Loucy (cell line): ENCODE measurements around the gene PALLD.

Experiments used
- H2AFZ ChIP-seq: fragments of 200-600 bp; sonication (generic); 2 replicates; pipeline ENCODE4 v1.6.0; 2016; ENCODE audit warnings: antibody characterized with exemption, mild to moderate bottlenecking, low read length, moderate library complexity
- H3F3A ChIP-seq: fragments of 200-600 bp; 2 replicates; pipeline ENCODE4 v1.6.0; 2016; ENCODE audit warnings: antibody characterized with exemption, low read depth, mild to moderate bottlenecking
- H3K27me3 ChIP-seq: fragments of 200-600 bp; sonication (generic); 2 replicates; pipeline ENCODE4 v1.6.1; 2014; ENCODE audit warnings: low read length, mild to moderate bottlenecking; ENCODE audit not compliant: insufficient read depth, poor library complexity, severe bottlenecking
- H3K36me3 ChIP-seq: fragments of 200-600 bp; sonication (generic); 2 replicates; pipeline ENCODE4 v1.6.1; 2016; ENCODE audit warnings: low read length; ENCODE audit not compliant: insufficient read depth
- H3K4me1 ChIP-seq: fragments of 200-600 bp; sonication (generic); 2 replicates; pipeline ENCODE4 v1.5.1; 2014; ENCODE audit warnings: low read length, mild to moderate bottlenecking; ENCODE audit not compliant: insufficient read depth, poor library complexity, severe bottlenecking
- H3K4me2 ChIP-seq: fragments of 200-600 bp; sonication (generic); 2 replicates; pipeline ENCODE4 v1.6.0; 2014; ENCODE audit warnings: antibody characterized with exemption, low read length, low read depth, mild to moderate bottlenecking; ENCODE audit not compliant: poor library complexity, severe bottlenecking
- H3K4me3 ChIP-seq: fragments of 200-600 bp; sonication (generic); 2 replicates; pipeline ENCODE4 v1.5.1; 2014; ENCODE audit warnings: low read length, mild to moderate bottlenecking, mixed read lengths; ENCODE audit not compliant: poor library complexity, severe bottlenecking
- H3K79me2 ChIP-seq: fragments of 200-600 bp; sonication (generic); 2 replicates; pipeline ENCODE4 v1.6.1; 2014; ENCODE audit warnings: low read length; ENCODE audit not compliant: insufficient read depth
- H3K9ac ChIP-seq: fragments of 200-600 bp; sonication (generic); 2 replicates; pipeline ENCODE4 v1.6.0; 2014; ENCODE audit warnings: mild to moderate bottlenecking, low read depth, low read length, moderate library complexity; ENCODE audit not compliant: poor library complexity, severe bottlenecking
- H3K9me2 ChIP-seq: fragments of 200-600 bp; sonication (generic); replicated peaks from 2 replicates; pipeline ENCODE4 v1.6.1; 2016; ENCODE audit warnings: low read depth, low read length, mixed read lengths
- H3K9me3 ChIP-seq: fragments of 200-600 bp; sonication (generic); 2 replicates; pipeline ENCODE4 v1.6.1; 2014; ENCODE audit warnings: mild to moderate bottlenecking, antibody characterized with exemption, low read length, low read depth; ENCODE audit not compliant: insufficient read depth
- H4K20me1 ChIP-seq: fragments of 200-600 bp; sonication (generic); 2 replicates; pipeline ENCODE4 v1.6.0; 2014; ENCODE audit warnings: antibody characterized with exemption, low read length, mild to moderate bottlenecking; ENCODE audit not compliant: insufficient read depth, poor library complexity, severe bottlenecking
- CTCF ChIP-seq: fragments of 200-600 bp; sonication (generic); conservative IDR thresholded peaks from 2 replicates; pipeline ENCODE4 v1.5.1; 2014; ENCODE audit warnings: mild to moderate bottlenecking, antibody characterized with exemption, low read length
- EZH2phosphoT487 ChIP-seq: fragments of 200-600 bp; IDR thresholded peaks from 2 replicates; pipeline ENCODE4 v1.6.1; 2018; ENCODE audit warnings: antibody characterized with exemption, mild to moderate bottlenecking, moderate library complexity, borderline replicate concordance

Gene PALLD

GRCh38 chr4:168528131-168528949 lies 31.5 kb downstream of the PALLD start:
- Histone ChIP-seq H3K9me3 (no peaks in the 10 kb centered on the region), H3F3A (no peaks in the 10 kb centered on the region), H3K4me1 (peaks cover 1% of the 10 kb centered on the region), H3K4me2 (no peak overlapping the region), H4K20me1 (no peaks in the 10 kb centered on the region), H3K79me2 (no peaks in the 10 kb centered on the region), H3K9ac (no peak overlapping the region), H3K36me3 (no peaks in the 10 kb centered on the region), H2AFZ (no peak overlapping the region), H3K4me3 (no peak overlapping the region), H3K9me2 (no peaks in the 10 kb centered on the region), H3K27me3 (no peaks in the 10 kb centered on the region)
- TF ChIP-seq EZH2phosphoT487 (no peak), CTCF (no peak)

DNA sequence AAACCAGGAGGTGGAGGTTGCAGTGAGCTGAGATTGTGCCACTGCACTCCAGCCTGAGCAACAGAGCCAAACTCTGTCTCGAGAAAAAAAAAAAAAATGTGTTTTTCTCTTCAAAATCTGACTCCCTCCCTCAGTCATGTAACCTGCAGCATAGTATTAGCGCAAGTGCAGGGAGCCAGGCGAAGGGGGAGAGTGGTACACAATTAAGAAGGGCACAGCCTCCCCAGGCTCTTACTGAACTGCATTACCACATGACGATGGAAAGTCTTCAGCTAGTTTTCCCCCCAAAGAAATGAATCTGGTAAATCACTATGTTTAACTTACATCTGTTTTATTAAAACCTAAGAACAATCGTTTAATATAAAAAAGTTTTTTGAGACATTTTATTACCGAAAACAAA lies 32.4 kb downstream of the PALLD start:
- H4K20me1 ChIP-seq, result no peaks in the 10 kb centered on the region
- H3K9me3 ChIP-seq, result no peaks in the 10 kb centered on the region
- H3K9me2 ChIP-seq, result no peaks in the 10 kb centered on the region
- no peak overlapping the region for H3K4me2 ChIP-seq
- H3K27me3 ChIP-seq, result no peaks in the 10 kb centered on the region
- no peak overlapping the region for H3K9ac ChIP-seq
- H3F3A ChIP-seq, result no peaks in the 10 kb centered on the region
- TF ChIP-seq EZH2phosphoT487 (no peak), CTCF (no peak)
- H3K36me3 ChIP-seq, result no peaks in the 10 kb centered on the region
- no peak overlapping the region for H3K4me3 ChIP-seq
- H2AFZ ChIP-seq, result no peak overlapping the region
- H3K79me2 ChIP-seq, result no peaks in the 10 kb centered on the region
- H3K4me1 ChIP-seq, result no peaks in the 10 kb centered on the region

GRCh38 chr4:168531305-168531704 lies 34.5 kb downstream of the PALLD start:
- Histone ChIP-seq H3K9me3 (no peaks in the 10 kb centered on the region), H3K79me2 (no peaks in the 10 kb centered on the region), H4K20me1 (no peaks in the 10 kb centered on the region), H3K4me1 (no peaks in the 10 kb centered on the region), H3K4me3 (no peak overlapping the region), H2AFZ (no peak overlapping the region), H3K4me2 (no peak overlapping the region), H3K9me2 (no peaks in the 10 kb centered on the region), H3K36me3 (no peaks in the 10 kb centered on the region), H3K9ac (no peak overlapping the region), H3F3A (no peaks in the 10 kb centered on the region), H3K27me3 (no peaks in the 10 kb centered on the region)
- no peak for TF ChIP-seq CTCF
- no peak for TF ChIP-seq EZH2phosphoT487
